H54 (cell line): ENCODE data around the gene ACTG1.
"Not testable (repeated sequence)": the region's sequence is repeated elsewhere in the genome, so short reads cannot be mapped to it uniquely, and the experiment has no call there.

Experiments
- DNase-seq: peaks from one replicate; pipeline ENCODE4 v3.0.0; 2011; ENCODE audit warnings: low spot score, mixed read lengths; ENCODE audit not compliant: insufficient read length
- FAIRE-seq: peaks from 3 replicates; lab custom pipeline; 2011; peaks lifted over from hg19 to GRCh38; lab: Jason Lieb, UNC
- POLR2A ChIP-seq: IDR thresholded peaks from 2 replicates; pipeline ENCODE4 v1.6.1; 2011; ENCODE audit warnings: low read depth, mild to moderate bottlenecking, low read length

ACTG1 gene

GRCh38 chr17:81532490-81533287 is 20.1 kb upstream of the ACTG1 start:
- FAIRE-seq (no peak), DNase-seq (no peak)
- TF ChIP-seq POLR2A: no peak

DNA sequence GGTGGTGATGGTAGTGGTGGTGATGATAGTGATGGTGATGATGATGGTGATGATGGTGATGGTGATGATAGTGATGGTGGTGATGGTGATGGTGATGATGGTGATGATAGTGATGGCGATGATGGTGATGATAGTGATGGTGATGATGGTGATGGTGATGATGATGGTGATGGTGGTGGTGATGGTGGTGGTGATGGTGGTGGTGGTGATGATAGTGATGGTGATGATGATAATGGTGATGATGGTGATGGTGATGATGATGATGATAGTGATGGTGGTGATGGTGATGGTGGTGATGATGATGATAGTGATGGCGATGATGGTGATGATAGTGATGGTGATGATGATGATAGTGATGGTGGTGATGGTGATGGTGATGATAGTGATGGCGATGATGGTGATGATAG is 19.4 kb upstream of the ACTG1 start:
- not testable (repeated sequence) for FAIRE-seq, DNase-seq

DNA sequence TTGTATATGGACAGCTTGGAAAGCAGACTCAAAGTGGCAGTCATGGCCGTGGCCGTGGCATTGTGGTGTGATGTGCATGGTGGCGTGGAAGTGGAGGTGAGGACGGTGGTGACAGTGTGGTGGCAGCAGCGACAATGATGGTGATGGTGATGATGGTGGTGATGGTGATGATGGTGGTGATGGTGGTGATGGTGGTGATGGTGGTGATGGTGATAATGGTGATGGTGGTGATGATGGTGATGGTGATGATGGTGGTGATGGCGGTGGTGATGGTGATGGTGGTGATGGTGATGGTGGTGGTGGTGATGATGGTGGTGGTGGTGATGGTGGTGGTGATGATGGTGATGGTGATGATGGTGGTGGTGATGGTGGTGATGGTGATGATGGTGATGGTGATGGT is 18.4 kb upstream of the ACTG1 start:
- FAIRE-seq, DNase-seq: not testable (repeated sequence)

DNA sequence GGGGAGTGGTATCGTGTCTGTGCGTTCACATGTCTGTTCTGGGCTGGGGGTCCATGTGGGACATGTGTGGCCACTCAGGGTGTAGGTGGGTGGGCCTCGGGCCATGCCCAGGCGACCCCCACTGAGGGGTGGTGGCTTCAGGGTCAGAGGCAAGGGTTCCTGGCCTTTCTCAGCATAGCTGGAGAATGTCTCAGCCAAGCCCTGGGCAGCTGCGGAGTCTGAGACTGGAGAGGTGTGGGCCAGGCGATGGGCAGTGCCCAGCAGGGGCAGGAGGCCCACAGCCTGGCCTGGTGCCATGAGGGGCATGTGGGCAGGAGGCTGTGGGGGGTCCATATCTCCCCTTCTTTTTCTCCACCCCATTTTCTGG is 16.8 kb upstream of the ACTG1 start:
- TF ChIP-seq POLR2A: no peak
- DNase-seq (no peak), FAIRE-seq (no peak)

- DNase-seq (no peak), FAIRE-seq (no peak)
- no peak; the same call in 1 of the 2 replicates for TF ChIP-seq POLR2A
Measured at GRCh38 chr17:81528651-81529436, 16.2 kb upstream of the ACTG1 start.

GRCh38 chr17:81528384-81528650 is 15.7 kb upstream of the ACTG1 start:
- TF ChIP-seq POLR2A: no peak
- DNase-seq (no peak), FAIRE-seq (no peak)

GRCh38 chr17:81527591-81528383 is 15.2 kb upstream of the ACTG1 start, which contains the start of gene FSCN2:
FSCN2 (plus strand) TSS chr17:81528377; CDS start chr17:81528532, 155 bp downstream.
- no peak for FAIRE-seq
- no peak for DNase-seq
- TF ChIP-seq POLR2A: no peak

- no peak for FAIRE-seq
- TF ChIP-seq POLR2A: no peak; the same call in 1 of the 2 replicates
- no peak for DNase-seq
Measured at GRCh38 chr17:81526662-81527571, 14.3 kb upstream of the ACTG1 start.

- no peak for TF ChIP-seq POLR2A
- no peak for FAIRE-seq
- DNase-seq: no peak
Measured at GRCh38 chr17:81524865-81525159, 12.2 kb upstream of the ACTG1 start.

GRCh38 chr17:81524039-81524864 is 11.7 kb upstream of the ACTG1 start:
- FAIRE-seq (no peak), DNase-seq (no peak)
- no peak for TF ChIP-seq POLR2A

DNA sequence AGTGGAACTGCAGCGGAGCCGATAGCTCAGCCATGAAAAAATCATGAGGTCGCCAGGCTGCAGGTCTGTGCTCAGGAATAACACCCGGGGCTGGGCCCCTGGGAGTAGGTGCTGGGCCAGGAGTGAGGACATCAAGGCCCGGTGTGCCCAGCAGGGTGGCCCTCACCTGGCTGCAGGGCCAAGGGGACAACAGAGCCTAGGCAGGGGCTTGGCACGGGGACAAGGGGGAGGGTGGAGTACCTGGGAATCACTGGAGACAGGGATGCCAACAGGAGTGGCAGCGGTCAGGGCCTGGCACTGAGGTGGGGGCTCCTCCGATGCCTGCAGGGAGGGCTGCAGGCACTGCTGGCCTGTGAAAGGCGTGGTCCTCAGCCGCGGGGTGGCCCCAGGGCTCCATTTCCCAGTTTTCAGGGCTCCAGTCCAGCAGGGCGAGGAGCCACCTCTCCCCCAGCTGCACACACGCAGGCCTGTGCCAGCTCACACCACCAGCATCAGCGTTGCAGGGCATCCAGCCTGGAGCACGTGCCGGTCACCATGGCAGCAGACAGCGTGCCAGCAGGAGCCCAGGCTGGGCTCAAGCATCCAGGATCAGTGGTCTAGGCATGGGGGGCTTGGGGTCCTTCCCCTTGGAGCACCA is 10.9 kb upstream of the ACTG1 start:
- FAIRE-seq (no peak), DNase-seq (peak; percentile 94)
- TF ChIP-seq POLR2A: no peak
